Cerebellar nuclear complex (tissue), 1 donor: ENCODE measurements around the gene AMBRA1.

Experiments used
- DNase-seq, 2 experiments: peaks; one replicate each; lab custom pipeline; 2025; lab: John Stamatoyannopoulos, UW

Gene AMBRA1

GRCh38 chr11:46472662-46472994, 121.2 kb downstream of the AMBRA1 start:
- DNase-seq = no peak

- no peak for DNase-seq
Observed at GRCh38 chr11:46471943-46472661, 121.7 kb downstream of the AMBRA1 start.

GRCh38 chr11:46469926-46470325, 123.9 kb downstream of the AMBRA1 start:
- no peak for DNase-seq

- no peak for DNase-seq
Observed at GRCh38 chr11:46465683-46466082, 128.1 kb downstream of the AMBRA1 start.

GRCh38 chr11:46463701-46464421, 130.0 kb downstream of the AMBRA1 start:
- DNase-seq = no peak

GRCh38 chr11:46461461-46461927, 132.3 kb downstream of the AMBRA1 start:
- DNase-seq = no peak

- no peak for DNase-seq
Observed at GRCh38 chr11:46458491-46458890, 135.3 kb downstream of the AMBRA1 start.

- DNase-seq = no peak
Observed at GRCh38 chr11:46457659-46458424, 136.0 kb downstream of the AMBRA1 start.

- no peak for DNase-seq
Observed at GRCh38 chr11:46457021-46457420, 136.8 kb downstream of the AMBRA1 start.

- DNase-seq = no peak
Observed at GRCh38 chr11:46456269-46457001, 137.4 kb downstream of the AMBRA1 start.

GRCh38 chr11:46455834-46456233, 138.0 kb downstream of the AMBRA1 start:
- DNase-seq = no peak

- no peak for DNase-seq
Observed at GRCh38 chr11:46452918-46453517, 140.8 kb downstream of the AMBRA1 start.

GRCh38 chr11:46451759-46452158, 142.1 kb downstream of the AMBRA1 start:
- no peak for DNase-seq

GRCh38 chr11:46450846-46451477, 142.9 kb downstream of the AMBRA1 start:
- no peak for DNase-seq

- no peak for DNase-seq
Observed at GRCh38 chr11:46447544-46447943, 146.3 kb downstream of the AMBRA1 start.

- DNase-seq = no peak
Observed at GRCh38 chr11:46445920-46446771, 147.7 kb downstream of the AMBRA1 start.

GRCh38 chr11:46445192-46445919, 148.5 kb downstream of the AMBRA1 start:
- DNase-seq = no peak

- no peak for DNase-seq
Observed at GRCh38 chr11:46444305-46444704, 149.5 kb downstream of the AMBRA1 start.

GRCh38 chr11:46438211-46438610, 155.6 kb downstream of the AMBRA1 start:
- no peak for DNase-seq
